ENCODE measurements around the gene ARMC9. TPM values are rescaled to one million over a fixed set of nuclear protein-coding genes. Genes with fewer than 3 reads are reported as not detected.

ARMC9 gene
- total RNA-seq, 2 donors from 2014 or later = 41.7 to 51.5 TPM

GRCh38 chr2:231413921-231414476, 215.6 kb downstream of the ARMC9 start:
- Histone ChIP-seq H3K36me3 (ENCODE audit: control insufficient read depth, insufficient read depth, low read length) (no peaks in the 10 kb centered on the region), H3K4me1 (ENCODE audit: control insufficient read depth, insufficient read depth, low read length) (no peaks in the 10 kb centered on the region), H3K27me3 (ENCODE audit: control insufficient read depth, insufficient read depth, low read length, poor library complexity, severe bottlenecking) (no peaks in the 10 kb centered on the region), H3K9me3 (ENCODE audit: control insufficient read depth, low read length) (peaks cover 13% of the 10 kb centered on the region), H3K4me3 (ENCODE audit: low read length) (no peak overlapping the region), H3K9ac (ENCODE audit: extremely low read depth, low read length, poor library complexity, severe bottlenecking) (no peak overlapping the region), H3K27ac (ENCODE audit: low read depth, low read length) (no peak overlapping the region)
- Mint-ChIP-seq H3K9me3 (peaks cover 17% of the 10 kb centered on the region), H3K27ac (no peak overlapping the region), H3K27me3 (ENCODE audit: insufficient read depth) (no peaks in the 10 kb centered on the region), H3K4me3 (no peak overlapping the region), H3K36me3 (ENCODE audit: low read depth) (peaks cover 5% of the 10 kb centered on the region), H3K4me1 (peaks cover 19% of the 10 kb centered on the region)
- no peak for DNase-seq
- WGBS, 2 experiments (ENCODE audit: insufficient coverage in 1 of 2, insufficient read length in 1 of 2) = 68 to 69% methylated on average over 15 of the region's 15 CpGs
- TF ChIP-seq CTCF (conservative IDR thresholded peaks at IDR 0.05) = no peak

GRCh38 chr2:231415029-231415428, 216.6 kb downstream of the ARMC9 start:
- Mint-ChIP-seq H3K4me3 (no peak overlapping the region), H3K4me1 (peaks cover 19% of the 10 kb centered on the region), H3K27me3 (ENCODE audit: insufficient read depth) (no peaks in the 10 kb centered on the region), H3K9me3 (peaks cover 7% of the 10 kb centered on the region), H3K27ac (no peak overlapping the region), H3K36me3 (ENCODE audit: low read depth) (peaks cover 4% of the 10 kb centered on the region)
- H3K4me1 ChIP-seq (ENCODE audit: control insufficient read depth, insufficient read depth, low read length) = no peaks in the 10 kb centered on the region
- no peak for DNase-seq
- no peaks in the 10 kb centered on the region for H3K36me3 ChIP-seq (ENCODE audit: control insufficient read depth, insufficient read depth, low read length)
- no peak overlapping the region for H3K4me3 ChIP-seq (ENCODE audit: low read length)
- H3K27ac ChIP-seq (ENCODE audit: low read depth, low read length) = no peak overlapping the region
- H3K9ac ChIP-seq (ENCODE audit: extremely low read depth, low read length, poor library complexity, severe bottlenecking) = no peak overlapping the region
- peaks cover 8% of the 10 kb centered on the region for H3K9me3 ChIP-seq (ENCODE audit: control insufficient read depth, low read length)
- H3K27me3 ChIP-seq (ENCODE audit: control insufficient read depth, insufficient read depth, low read length, poor library complexity, severe bottlenecking) = no peaks in the 10 kb centered on the region
- TF ChIP-seq CTCF (conservative IDR thresholded peaks at IDR 0.05) = no peak

- no peak overlapping the region for H3K9ac ChIP-seq (ENCODE audit: extremely low read depth, low read length, poor library complexity, severe bottlenecking)
- H3K9me3 Mint-ChIP-seq = no peaks in the 10 kb centered on the region
- no peaks in the 10 kb centered on the region for H3K9me3 ChIP-seq (ENCODE audit: control insufficient read depth, low read length)
- H3K27ac ChIP-seq (ENCODE audit: low read depth, low read length) = no peak overlapping the region
- DNase-seq = no peak
- H3K4me1 Mint-ChIP-seq = peaks cover 3% of the 10 kb centered on the region
- no peak overlapping the region for H3K4me3 ChIP-seq (ENCODE audit: low read length)
- no peak for TF ChIP-seq CTCF (conservative IDR thresholded peaks at IDR 0.05)
- no peaks in the 10 kb centered on the region for H3K27me3 Mint-ChIP-seq (ENCODE audit: insufficient read depth)
- no peaks in the 10 kb centered on the region for H3K36me3 ChIP-seq (ENCODE audit: control insufficient read depth, insufficient read depth, low read length)
- 88 to 92% methylated on average over 25 to 26 of the region's 26 CpGs for WGBS, 2 experiments (ENCODE audit: insufficient coverage in 1 of 2, insufficient read length in 1 of 2)
- no peaks in the 10 kb centered on the region for H3K36me3 Mint-ChIP-seq (ENCODE audit: low read depth)
- H3K27ac Mint-ChIP-seq = no peak overlapping the region
- no peak overlapping the region for H3K4me3 Mint-ChIP-seq
- H3K4me1 ChIP-seq (ENCODE audit: control insufficient read depth, insufficient read depth, low read length) = no peaks in the 10 kb centered on the region
- no peaks in the 10 kb centered on the region for H3K27me3 ChIP-seq (ENCODE audit: control insufficient read depth, insufficient read depth, low read length, poor library complexity, severe bottlenecking)
Measured at GRCh38 chr2:231418820-231419640, 220.6 kb downstream of the ARMC9 start.
